Large intestine (tissue), 3 donors: ENCODE data around the gene MDK. TPM values are rescaled to one million over a fixed set of nuclear protein-coding genes. Genes with fewer than 3 reads are reported as not detected.

Experiments
- DNase-seq, 2 donors: peaks; one replicate each; pipeline versions ENCODE4 v3.0.0 to v3.0.0-alpha.2; 2013
- H3K27ac ChIP-seq: one replicate; pipeline ENCODE4 v1.5.1; 2013; ENCODE audit warnings: low read length
- H3K27me3 ChIP-seq: 2 replicates; pipeline ENCODE4 v1.6.1; 2013; ENCODE audit warnings: low read length; ENCODE audit not compliant: control insufficient read depth, insufficient read depth
- H3K36me3 ChIP-seq: 2 replicates; pipeline ENCODE4 v1.6.1; 2013; ENCODE audit warnings: low read length; ENCODE audit not compliant: control insufficient read depth, insufficient read depth
- H3K4me1 ChIP-seq: one replicate; pipeline ENCODE4 v1.6.1; 2013; ENCODE audit warnings: low read length; ENCODE audit not compliant: control insufficient read depth, insufficient read depth
- H3K4me3 ChIP-seq: one replicate; pipeline ENCODE4 v1.5.1; 2013; ENCODE audit warnings: low read length
- H3K9me3 ChIP-seq: one replicate; pipeline ENCODE4 v1.6.1; 2013; ENCODE audit warnings: mild to moderate bottlenecking, low read depth, low read length, moderate library complexity; ENCODE audit not compliant: control insufficient read depth
- WGBS: methylation state at CpG from one replicate; pipeline ENCODE4 v1.1.5; 2013; ENCODE audit warnings: low lambda C conversion rate; ENCODE audit not compliant: insufficient coverage; 5-methylcytosine and 5-hydroxymethylcytosine counted together
- polyA plus RNA-seq: library from polyadenylated mRNA; unstranded; fragments of 120-200 nt; gene quantifications from one replicate; pipeline ENCODE4 v1.2.1, GENCODE V29; 2013

MDK gene
- polyA plus RNA-seq, 1 donor: 232 TPM

GRCh38 chr11:46357483-46357936 lies 24.0 kb upstream of the MDK start:
- WGBS: 94% methylated on average over 3 of the region's 11 CpGs
- H3K4me3 ChIP-seq: no peak overlapping the region
- H3K36me3 ChIP-seq: peaks cover 8% of the 10 kb centered on the region
- no peaks in the 10 kb centered on the region for H3K9me3 ChIP-seq
- H3K4me1 ChIP-seq: peaks cover 11% of the 10 kb centered on the region
- no peak for DNase-seq
- no peaks in the 10 kb centered on the region for H3K27me3 ChIP-seq
- H3K27ac ChIP-seq: no peak overlapping the region

GRCh38 chr11:46359953-46360352 lies 21.5 kb upstream of the MDK start:
- H3K36me3 ChIP-seq: peaks cover 6% of the 10 kb centered on the region
- no peak overlapping the region for H3K27ac ChIP-seq
- no peaks in the 10 kb centered on the region for H3K9me3 ChIP-seq
- 100% methylated on average over 1 of the region's 1 CpG for WGBS
- peaks cover 11% of the 10 kb centered on the region for H3K4me1 ChIP-seq
- no peaks in the 10 kb centered on the region for H3K27me3 ChIP-seq
- no peak for DNase-seq
- no peak overlapping the region for H3K4me3 ChIP-seq

GRCh38 chr11:46360878-46361277 lies 20.6 kb upstream of the MDK start:
- Histone ChIP-seq H3K27me3 (no peaks in the 10 kb centered on the region), H3K9me3 (no peaks in the 10 kb centered on the region), H3K27ac (peak overlapping the region; percentile 40), H3K36me3 (peaks cover 6% of the 10 kb centered on the region), H3K4me3 (no peak overlapping the region), H3K4me1 (peaks cover 11% of the 10 kb centered on the region)
- no peak for DNase-seq
- WGBS: no CpG with 5 or more reads among the region's 7 CpGs

- no CpG with 5 or more reads among the region's 26 CpGs for WGBS
- H3K4me3 ChIP-seq: peak overlapping the region; percentile 18
- H3K27ac ChIP-seq: peak overlapping the region; percentile 40
- H3K9me3 ChIP-seq: no peaks in the 10 kb centered on the region
- peak in 1 of 2 donors; percentile 42 for DNase-seq
- H3K4me1 ChIP-seq: peaks cover 11% of the 10 kb centered on the region
- H3K36me3 ChIP-seq: peaks cover 4% of the 10 kb centered on the region
- H3K27me3 ChIP-seq: no peaks in the 10 kb centered on the region
Measured at GRCh38 chr11:46361283-46362155, 19.9 kb upstream of the MDK start.

- H3K4me1 ChIP-seq: peaks cover 16% of the 10 kb centered on the region
- H3K36me3 ChIP-seq: peaks cover 4% of the 10 kb centered on the region
- no peaks in the 10 kb centered on the region for H3K27me3 ChIP-seq
- DNase-seq: no peak
- H3K9me3 ChIP-seq: no peaks in the 10 kb centered on the region
- H3K4me3 ChIP-seq: peak overlapping the region; percentile 18
- H3K27ac ChIP-seq: no peak overlapping the region
- WGBS: no CpG with 5 or more reads among the region's 20 CpGs
Measured at GRCh38 chr11:46362156-46363030, 19.1 kb upstream of the MDK start.

DNA sequence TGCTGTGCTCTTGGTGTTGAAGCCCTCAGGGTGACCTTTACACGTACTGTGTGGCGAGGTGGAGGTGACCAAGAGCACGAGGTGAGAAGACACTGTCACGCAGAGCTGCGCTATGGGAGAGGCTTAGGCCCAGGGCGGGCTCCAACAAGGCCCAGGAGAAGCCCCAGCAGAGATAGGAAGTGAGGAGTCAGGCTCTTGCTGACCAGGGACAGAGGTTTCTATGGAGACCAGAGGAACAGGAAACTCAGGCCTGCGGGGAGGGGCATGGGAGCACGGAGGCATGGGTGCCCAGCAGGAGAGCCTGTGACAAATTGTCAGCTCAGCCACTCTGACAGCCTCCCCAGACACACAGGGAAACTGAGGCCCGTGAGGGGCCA lies 18.4 kb upstream of the MDK start:
- DNase-seq: no peak
- H3K9me3 ChIP-seq: no peaks in the 10 kb centered on the region
- H3K36me3 ChIP-seq: peaks cover 7% of the 10 kb centered on the region
- no peak overlapping the region for H3K27ac ChIP-seq
- H3K27me3 ChIP-seq: no peaks in the 10 kb centered on the region
- no CpG with 5 or more reads among the region's 9 CpGs for WGBS
- H3K4me1 ChIP-seq: peaks cover 16% of the 10 kb centered on the region
- no peak overlapping the region for H3K4me3 ChIP-seq

- Histone ChIP-seq H3K4me1 (peaks cover 16% of the 10 kb centered on the region), H3K9me3 (no peaks in the 10 kb centered on the region), H3K4me3 (no peak overlapping the region), H3K27ac (no peak overlapping the region), H3K36me3 (peaks cover 12% of the 10 kb centered on the region), H3K27me3 (no peaks in the 10 kb centered on the region)
- no peak for DNase-seq
- no CpG with 5 or more reads among the region's 21 CpGs for whole genome bisulfite sequencing
Measured at GRCh38 chr11:46363455-46364005, 17.9 kb upstream of the MDK start.

- H3K9me3 ChIP-seq: no peaks in the 10 kb centered on the region
- no peak overlapping the region for H3K27ac ChIP-seq
Measured at GRCh38 chr11:46364056-46364455, 17.4 kb upstream of the MDK start.

GRCh38 chr11:46364791-46365190 lies 16.7 kb upstream of the MDK start:
- DNase-seq: no peak
- Histone ChIP-seq H3K36me3 (peaks cover 16% of the 10 kb centered on the region), H3K9me3 (no peaks in the 10 kb centered on the region), H3K4me1 (peaks cover 19% of the 10 kb centered on the region), H3K27ac (no peak overlapping the region), H3K27me3 (no peaks in the 10 kb centered on the region), H3K4me3 (no peak overlapping the region)
- no CpG with 5 or more reads among the region's 3 CpGs for WGBS

More at GRCh38 chr11:46364056-46364455, 17.4 kb upstream of the MDK start:
- Histone ChIP-seq H3K4me1 (peaks cover 16% of the 10 kb centered on the region), H3K4me3 (no peak overlapping the region), H3K36me3 (peaks cover 14% of the 10 kb centered on the region), H3K27me3 (no peaks in the 10 kb centered on the region)
- WGBS: no CpG with 5 or more reads among the region's 9 CpGs
- DNase-seq: no peak

GRCh38 chr11:46366260-46366659 lies 15.2 kb upstream of the MDK start:
- H3K27me3 ChIP-seq: no peaks in the 10 kb centered on the region
- H3K9me3 ChIP-seq: no peaks in the 10 kb centered on the region
- H3K27ac ChIP-seq: no peak overlapping the region
- DNase-seq: no peak
- H3K4me1 ChIP-seq: peaks cover 17% of the 10 kb centered on the region
- peaks cover 27% of the 10 kb centered on the region for H3K36me3 ChIP-seq
- no CpG with 5 or more reads among the region's 22 CpGs for WGBS
- H3K4me3 ChIP-seq: no peak overlapping the region
